Prostate gland (tissue), 2 donors: ENCODE results near the gene ARHGAP11A. TPM values are rescaled to one million over a fixed set of nuclear protein-coding genes. Genes with fewer than 3 reads are reported as not detected.
"Not testable (repeated sequence)": the region's sequence is repeated elsewhere in the genome, so short reads cannot be mapped to it uniquely, and the experiment has no call there.

Source experiments
- DNase-seq: peaks from one replicate; pipeline ENCODE4 v3.0.0-alpha.2; 2019; ENCODE audit warnings: low spot score
- H3K27ac ChIP-seq, 2 donors: fragments of 200-600 bp; sonication (generic); 2 replicates each; pipeline ENCODE4 v1.5.1; 2017 to 2019
- H3K27me3 ChIP-seq: fragments of 200-600 bp; sonication (generic); replicated peaks from 2 replicates; pipeline ENCODE4 v1.5.1; 2019; ENCODE audit not compliant: insufficient read depth
- H3K36me3 ChIP-seq, 2 donors: fragments of 200-600 bp; sonication (generic); 1 replicate in 1 of 2; 2 replicates in 1 of 2; pipeline versions ENCODE4 v1.5.1 to v1.8.1; 2017 to 2019
- H3K4me1 ChIP-seq: fragments of 200-600 bp; sonication (generic); replicated peaks from 2 replicates; pipeline ENCODE4 v1.5.1; 2019
- H3K4me3 ChIP-seq, 2 donors: fragments of 200-600 bp; sonication (generic); 2 replicates each; pipeline ENCODE4 v1.5.1; 2017 to 2019
- H3K9me3 ChIP-seq: fragments of 200-600 bp; sonication (generic); 2 replicates; pipeline ENCODE4 v1.5.1; 2017
- WGBS: methylation state at CpG from one replicate; pipeline ENCODE4 v1.1.5; 2018; 5-methylcytosine and 5-hydroxymethylcytosine counted together
- intact Hi-C: fragments of 100-400 bp; cut with DNase I; formaldehyde crosslinking; loops from one replicate; pipeline ENCODE4 v1.14.2; 2022
- total RNA-seq, 2 donors: library from RNA; depleted of rRNA; stranded (reverse); fragments of >200 nt; gene quantifications; one replicate each; pipeline ENCODE4 v1.1.0, GENCODE V29; 2016

ARHGAP11A gene, protein sequence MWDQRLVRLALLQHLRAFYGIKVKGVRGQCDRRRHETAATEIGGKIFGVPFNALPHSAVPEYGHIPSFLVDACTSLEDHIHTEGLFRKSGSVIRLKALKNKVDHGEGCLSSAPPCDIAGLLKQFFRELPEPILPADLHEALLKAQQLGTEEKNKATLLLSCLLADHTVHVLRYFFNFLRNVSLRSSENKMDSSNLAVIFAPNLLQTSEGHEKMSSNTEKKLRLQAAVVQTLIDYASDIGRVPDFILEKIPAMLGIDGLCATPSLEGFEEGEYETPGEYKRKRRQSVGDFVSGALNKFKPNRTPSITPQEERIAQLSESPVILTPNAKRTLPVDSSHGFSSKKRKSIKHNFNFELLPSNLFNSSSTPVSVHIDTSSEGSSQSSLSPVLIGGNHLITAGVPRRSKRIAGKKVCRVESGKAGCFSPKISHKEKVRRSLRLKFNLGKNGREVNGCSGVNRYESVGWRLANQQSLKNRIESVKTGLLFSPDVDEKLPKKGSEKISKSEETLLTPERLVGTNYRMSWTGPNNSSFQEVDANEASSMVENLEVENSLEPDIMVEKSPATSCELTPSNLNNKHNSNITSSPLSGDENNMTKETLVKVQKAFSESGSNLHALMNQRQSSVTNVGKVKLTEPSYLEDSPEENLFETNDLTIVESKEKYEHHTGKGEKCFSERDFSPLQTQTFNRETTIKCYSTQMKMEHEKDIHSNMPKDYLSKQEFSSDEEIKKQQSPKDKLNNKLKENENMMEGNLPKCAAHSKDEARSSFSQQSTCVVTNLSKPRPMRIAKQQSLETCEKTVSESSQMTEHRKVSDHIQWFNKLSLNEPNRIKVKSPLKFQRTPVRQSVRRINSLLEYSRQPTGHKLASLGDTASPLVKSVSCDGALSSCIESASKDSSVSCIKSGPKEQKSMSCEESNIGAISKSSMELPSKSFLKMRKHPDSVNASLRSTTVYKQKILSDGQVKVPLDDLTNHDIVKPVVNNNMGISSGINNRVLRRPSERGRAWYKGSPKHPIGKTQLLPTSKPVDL
- 1 to 10 TPM; 2.6 to 7.0 TPM for total RNA-seq

DNA sequence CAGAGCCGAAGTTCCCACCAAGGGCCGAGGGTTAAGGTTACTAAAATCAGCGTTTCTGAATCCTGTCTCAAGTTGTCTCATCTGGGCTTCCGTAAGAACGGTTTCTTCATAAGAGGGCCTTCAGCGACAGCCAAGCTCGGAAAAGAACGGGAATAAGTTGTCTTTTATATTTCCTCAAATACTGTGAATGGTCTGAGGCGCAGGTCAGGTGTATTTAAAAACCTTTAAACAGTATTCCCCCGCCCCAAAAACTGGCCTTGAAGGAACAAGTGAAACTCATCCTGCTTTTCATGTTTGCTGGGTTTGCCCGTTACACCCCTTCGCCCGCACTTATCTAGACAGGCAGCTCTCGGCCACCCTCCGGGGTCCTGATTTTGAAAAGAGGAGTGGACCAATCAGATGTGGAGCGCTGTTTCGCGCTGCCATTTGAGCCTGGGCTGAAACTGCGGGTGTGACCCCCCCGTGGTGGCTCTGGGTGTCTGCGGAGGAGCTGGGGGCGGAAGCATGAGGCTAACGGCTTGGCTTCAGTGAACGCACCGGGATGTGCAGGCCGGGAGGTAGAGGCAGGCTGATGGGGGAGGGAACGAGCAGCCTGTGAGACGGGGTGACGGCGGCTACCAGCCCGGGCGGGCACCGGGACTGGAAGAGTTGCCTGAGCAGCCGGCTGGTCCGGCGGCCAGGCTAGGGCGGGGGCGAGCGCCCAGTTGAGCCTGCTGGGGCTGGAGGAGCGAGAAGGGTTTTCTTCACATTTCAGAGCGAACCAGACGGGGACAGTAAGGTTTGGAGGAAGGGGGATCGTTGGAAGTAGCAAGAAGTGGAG lies at the start of gene ARHGAP11A:
ARHGAP11A (plus strand) TSS at position 454 of the 820 bp plus-strand sequence. CDS start 708 bp downstream, outside the sequence.
- WGBS = 0% methylated on average over 30 of the region's 43 CpGs
- H3K4me1 ChIP-seq, intact Hi-C loops: not testable (repeated sequence)

DNA sequence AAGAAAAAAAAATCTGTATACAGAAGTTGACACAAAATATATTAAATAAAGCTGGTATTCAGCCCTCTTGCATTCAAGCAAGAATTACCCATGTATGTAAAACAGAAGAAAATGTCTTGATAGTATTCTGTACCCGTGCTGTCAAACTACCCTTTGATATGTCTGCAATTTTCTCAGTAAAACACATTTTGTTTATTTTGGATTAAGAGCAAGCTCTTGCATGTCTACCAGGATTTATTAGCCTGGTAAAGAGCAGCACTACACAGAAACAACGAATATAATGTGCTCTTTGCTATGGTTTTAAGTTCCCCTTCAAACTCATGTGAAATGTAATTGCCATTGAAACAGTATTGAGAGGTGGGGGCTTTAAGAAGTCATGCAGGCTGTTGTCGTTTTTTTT lies 46.3 kb upstream of the ARHGAP11A start:
- DNase-seq, H3K36me3 ChIP-seq, H3K27ac ChIP-seq, H3K27me3 ChIP-seq, H3K9me3 ChIP-seq, intact Hi-C loops, H3K4me3 ChIP-seq, H3K4me1 ChIP-seq: not testable (repeated sequence)
- no CpG with 5 or more reads among the region's 3 CpGs for WGBS

More for the DNA sequence above, at the start of gene ARHGAP11A:
- H3K27me3 ChIP-seq, H3K9me3 ChIP-seq, H3K36me3 ChIP-seq: not testable (repeated sequence)
- DNase-seq = peak; percentile 63
- Histone ChIP-seq H3K27ac (peak within 1 kb of the TSS; percentile 68 to 75), H3K4me3 (peak within 1 kb of the TSS; percentile 36 to 37)

- H3K4me1 ChIP-seq, H3K9me3 ChIP-seq, H3K4me3 ChIP-seq, DNase-seq, intact Hi-C loops, H3K36me3 ChIP-seq, H3K27ac ChIP-seq, H3K27me3 ChIP-seq: not testable (repeated sequence)
- 67% methylated on average over 1 of the region's 4 CpGs for WGBS
Measured at GRCh38 chr15:32578482-32578881, 36.8 kb upstream of the ARHGAP11A start.

GRCh38 chr15:32585844-32586243 lies 29.5 kb upstream of the ARHGAP11A start:
- H3K4me1 ChIP-seq, H3K9me3 ChIP-seq, DNase-seq, intact Hi-C loops, H3K27ac ChIP-seq, H3K4me3 ChIP-seq, H3K27me3 ChIP-seq, H3K36me3 ChIP-seq: not testable (repeated sequence)
- WGBS = no CpG with 5 or more reads among the region's 4 CpGs

GRCh38 chr15:32593151-32593550 lies 22.2 kb upstream of the ARHGAP11A start, which contains the start of gene GOLGA8N:
GOLGA8N (plus strand) TSS chr15:32593456.
- DNase-seq, intact Hi-C loops, H3K9me3 ChIP-seq, H3K4me1 ChIP-seq, H3K4me3 ChIP-seq, H3K36me3 ChIP-seq, H3K27ac ChIP-seq, H3K27me3 ChIP-seq: not testable (repeated sequence)
- no CpG with 5 or more reads among the region's 8 CpGs for whole genome bisulfite sequencing

- 94% methylated on average over 2 of the region's 2 CpGs for WGBS
- DNase-seq, intact Hi-C loops, H3K27ac ChIP-seq, H3K36me3 ChIP-seq, H3K27me3 ChIP-seq, H3K4me1 ChIP-seq, H3K4me3 ChIP-seq, H3K9me3 ChIP-seq: not testable (repeated sequence)
Measured at GRCh38 chr15:32609518-32609917, 5.8 kb upstream of the ARHGAP11A start.

GRCh38 chr15:32610719-32611118 lies 4.6 kb upstream of the ARHGAP11A start:
- H3K27ac ChIP-seq, H3K27me3 ChIP-seq, H3K9me3 ChIP-seq, H3K4me1 ChIP-seq, DNase-seq, H3K36me3 ChIP-seq, H3K4me3 ChIP-seq, intact Hi-C loops: not testable (repeated sequence)
- 12% methylated on average over 1 of the region's 3 CpGs for WGBS

DNA sequence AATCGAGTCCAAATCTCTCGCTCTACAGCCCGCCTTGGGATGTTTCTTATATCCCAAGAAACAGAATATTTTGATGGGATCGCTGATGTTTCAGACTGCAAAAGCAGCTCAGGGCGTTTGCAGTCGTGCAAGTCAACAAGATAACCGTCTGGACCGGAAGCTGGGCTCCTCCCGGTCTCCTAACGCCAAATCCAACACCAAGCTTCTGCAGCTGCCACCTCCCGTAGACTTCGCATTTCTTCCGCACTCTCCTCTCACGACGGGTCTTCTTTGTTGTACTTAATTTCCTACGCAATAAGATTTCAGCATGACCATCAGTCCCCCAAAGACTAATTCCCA lies 623 bp upstream of the ARHGAP11A start:
- DNase-seq, H3K4me1 ChIP-seq, H3K36me3 ChIP-seq, H3K27me3 ChIP-seq, intact Hi-C loops, H3K9me3 ChIP-seq: not testable (repeated sequence)
- WGBS = no CpG with 5 or more reads among the region's 16 CpGs
- H3K27ac ChIP-seq = peak overlapping the region; percentile 68 to 75
- H3K4me3 ChIP-seq = peak overlapping the region; percentile 36 to 37

- H3K27me3 ChIP-seq, intact Hi-C loops, H3K36me3 ChIP-seq, H3K4me1 ChIP-seq, H3K27ac ChIP-seq, DNase-seq, H3K9me3 ChIP-seq: not testable (repeated sequence)
- WGBS = under 1% methylated on average over 23 of the region's 24 CpGs
- peak overlapping the region; percentile 36 to 37 for H3K4me3 ChIP-seq
Measured at GRCh38 chr15:32615871-32616426, 645 bp downstream of the ARHGAP11A start.
